BLaER1 (cell line): ENCODE results near the gene IQSEC1.
A peak's percentile ranks its signal among the peaks of the same experiment; 100 is the strongest.

Experiments used
- H3K27ac ChIP-seq: shearing (Covaris generic); formaldehyde crosslinking; 2 replicates; pipeline ENCODE4 v1.8.1; 2022
- H3K27me3 ChIP-seq: shearing (Covaris generic); formaldehyde crosslinking; 2 replicates; pipeline ENCODE4 v1.8.1; 2022
- H3K36me3 ChIP-seq: shearing (Covaris generic); formaldehyde crosslinking; 2 replicates; pipeline ENCODE4 v1.8.1; 2022
- H3K4me1 ChIP-seq: shearing (Covaris generic); formaldehyde crosslinking; 2 replicates; pipeline ENCODE4 v1.8.1; 2022
- H3K4me2 ChIP-seq: shearing (Covaris generic); formaldehyde crosslinking; 2 replicates; pipeline ENCODE4 v1.8.1; 2022
- H3K4me3 ChIP-seq: shearing (Covaris generic); formaldehyde crosslinking; 2 replicates; pipeline ENCODE4 v1.8.1; 2022
- H3K9ac ChIP-seq: shearing (Covaris generic); formaldehyde crosslinking; 2 replicates; pipeline ENCODE4 v1.8.1; 2022
- H3K9me3 ChIP-seq: shearing (Covaris generic); formaldehyde crosslinking; 2 replicates; pipeline ENCODE4 v1.8.1; 2022
- H4K20me1 ChIP-seq: shearing (Covaris generic); formaldehyde crosslinking; 2 replicates; pipeline ENCODE4 v1.8.1; 2022
- Cebpa-rat ChIP-seq: shearing (Covaris generic); IDR thresholded peaks from 2 replicates; pipeline ENCODE4 v1.8.1; 2022

The IQSEC1 gene

GRCh38 chr3:13086531-13086981 is 13.3 kb upstream of the IQSEC1 start:
- no peak overlapping the region for H3K9ac ChIP-seq
- H3K36me3 ChIP-seq = no peaks in the 10 kb centered on the region
- no peaks in the 10 kb centered on the region for H3K27me3 ChIP-seq
- H3K9me3 ChIP-seq = no peaks in the 10 kb centered on the region
- H3K4me2 ChIP-seq = peak overlapping the region; percentile 83
- peak overlapping the region; percentile 82 for H3K27ac ChIP-seq
- no peak overlapping the region for H3K4me3 ChIP-seq
- TF ChIP-seq Cebpa-rat = no peak
- H3K4me1 ChIP-seq = peaks cover 95% of the 10 kb centered on the region
- H4K20me1 ChIP-seq = no peaks in the 10 kb centered on the region

GRCh38 chr3:13085846-13086179 is 12.6 kb upstream of the IQSEC1 start:
- Histone ChIP-seq H3K9ac (no peak overlapping the region), H3K4me1 (peaks cover 95% of the 10 kb centered on the region)

GRCh38 chr3:13085081-13085845 is 12.0 kb upstream of the IQSEC1 start:
- Histone ChIP-seq H3K27ac (peak overlapping the region; percentile 82), H3K4me3 (no peak overlapping the region), H3K27me3 (no peaks in the 10 kb centered on the region), H3K4me1 (peaks cover 95% of the 10 kb centered on the region), H3K4me2 (peak overlapping the region; percentile 83), H3K36me3 (no peaks in the 10 kb centered on the region), H4K20me1 (no peaks in the 10 kb centered on the region), H3K9me3 (no peaks in the 10 kb centered on the region), H3K9ac (no peak overlapping the region)
- TF ChIP-seq Cebpa-rat = no peak

More at GRCh38 chr3:13085846-13086179, 12.6 kb upstream of the IQSEC1 start:
- Histone ChIP-seq H4K20me1 (no peaks in the 10 kb centered on the region), H3K4me3 (no peak overlapping the region), H3K27ac (peak overlapping the region; percentile 82), H3K4me2 (peak overlapping the region; percentile 83), H3K9me3 (no peaks in the 10 kb centered on the region), H3K36me3 (no peaks in the 10 kb centered on the region), H3K27me3 (no peaks in the 10 kb centered on the region)
- no peak for TF ChIP-seq Cebpa-rat

- peak overlapping the region; percentile 53; the same call in 1 of the 2 replicates for H3K9ac ChIP-seq
- H3K27ac ChIP-seq = peak overlapping the region; percentile 52
- no peak overlapping the region for H3K4me3 ChIP-seq
- no peaks in the 10 kb centered on the region for H3K36me3 ChIP-seq
- no peaks in the 10 kb centered on the region for H4K20me1 ChIP-seq
- peaks cover 99% of the 10 kb centered on the region for H3K4me1 ChIP-seq
- H3K27me3 ChIP-seq = no peaks in the 10 kb centered on the region
- H3K9me3 ChIP-seq = no peaks in the 10 kb centered on the region
- H3K4me2 ChIP-seq = peak overlapping the region; percentile 90
- TF ChIP-seq Cebpa-rat = no peak
Observed at GRCh38 chr3:13083898-13084297, 10.7 kb upstream of the IQSEC1 start.

GRCh38 chr3:13083254-13083653 is 10.0 kb upstream of the IQSEC1 start:
- Histone ChIP-seq H3K27ac (peak overlapping the region; percentile 52), H3K4me1 (peaks cover 99% of the 10 kb centered on the region)
- TF ChIP-seq Cebpa-rat = no peak

GRCh38 chr3:13082677-13083076 is 9.4 kb upstream of the IQSEC1 start:
- peaks cover 99% of the 10 kb centered on the region for H3K4me1 ChIP-seq

More at GRCh38 chr3:13083254-13083653, 10.0 kb upstream of the IQSEC1 start:
- no peaks in the 10 kb centered on the region for H4K20me1 ChIP-seq
- no peaks in the 10 kb centered on the region for H3K9me3 ChIP-seq
- no peaks in the 10 kb centered on the region for H3K27me3 ChIP-seq
- no peaks in the 10 kb centered on the region for H3K36me3 ChIP-seq
- H3K9ac ChIP-seq = peak overlapping the region; percentile 53; the same call in 1 of the 2 replicates
- H3K4me3 ChIP-seq = 0 out of 2 replicates have a peak overlapping the region, but pooled peaks have one; percentile 2
- H3K4me2 ChIP-seq = peak overlapping the region; percentile 90

GRCh38 chr3:13081603-13082360 is 8.6 kb upstream of the IQSEC1 start:
- peaks cover 99% of the 10 kb centered on the region for H3K4me1 ChIP-seq
- H3K9ac ChIP-seq = no peak overlapping the region
- H3K27ac ChIP-seq = peak overlapping the region; percentile 52; the same call in 1 of the 2 replicates
- H3K27me3 ChIP-seq = no peaks in the 10 kb centered on the region
- TF ChIP-seq Cebpa-rat = no peak
- no peak overlapping the region for H3K4me3 ChIP-seq
- peak overlapping the region; percentile 90 for H3K4me2 ChIP-seq
- no peaks in the 10 kb centered on the region for H3K9me3 ChIP-seq
- no peaks in the 10 kb centered on the region for H4K20me1 ChIP-seq
- H3K36me3 ChIP-seq = no peaks in the 10 kb centered on the region

More at GRCh38 chr3:13082677-13083076, 9.4 kb upstream of the IQSEC1 start:
- TF ChIP-seq Cebpa-rat = no peak
- Histone ChIP-seq H3K27ac (peak overlapping the region; percentile 52), H4K20me1 (no peaks in the 10 kb centered on the region), H3K9ac (peak overlapping the region; percentile 20; the same call in 1 of the 2 replicates), H3K4me2 (peak overlapping the region; percentile 90), H3K27me3 (no peaks in the 10 kb centered on the region), H3K4me3 (no peak overlapping the region), H3K36me3 (no peaks in the 10 kb centered on the region), H3K9me3 (no peaks in the 10 kb centered on the region)

GRCh38 chr3:13080591-13080990 is 7.4 kb upstream of the IQSEC1 start:
- Histone ChIP-seq H3K27ac (peak overlapping the region; percentile 55), H3K4me1 (peaks cover 99% of the 10 kb centered on the region), H3K4me3 (no peak overlapping the region), H3K27me3 (no peaks in the 10 kb centered on the region), H3K9ac (0 out of 2 replicates have a peak overlapping the region, but pooled peaks have one; percentile 52), H4K20me1 (no peaks in the 10 kb centered on the region), H3K9me3 (no peaks in the 10 kb centered on the region), H3K4me2 (peak overlapping the region; percentile 90), H3K36me3 (no peaks in the 10 kb centered on the region)
- no peak for TF ChIP-seq Cebpa-rat

- Histone ChIP-seq H3K27me3 (no peaks in the 10 kb centered on the region), H3K36me3 (no peaks in the 10 kb centered on the region), H3K9ac (0 out of 2 replicates have a peak overlapping the region, but pooled peaks have one; percentile 52), H3K4me3 (no peak overlapping the region), H3K4me2 (peak overlapping the region; percentile 90), H3K9me3 (no peaks in the 10 kb centered on the region), H3K27ac (peak overlapping the region; percentile 55; the same call in 1 of the 2 replicates), H3K4me1 (peaks cover 99% of the 10 kb centered on the region), H4K20me1 (no peaks in the 10 kb centered on the region)
- no peak for TF ChIP-seq Cebpa-rat
Observed at GRCh38 chr3:13080026-13080425, 6.8 kb upstream of the IQSEC1 start.
